ENCODE data around the gene EEF2.
A peak's percentile ranks its signal among the peaks of the same experiment; 100 is the strongest.
"Not testable (repeated sequence)": the region's sequence is repeated elsewhere in the genome, so short reads cannot be mapped to it uniquely, and the experiment has no call there.

Gene EEF2

GRCh38 chr19:3970808-3971598 lies 14.3 kb downstream of the EEF2 start, which contains the start of gene DAPK3:
Gene DAPK3, minus strand, starts transcription at chr19:3971099. Its CDS starts 1,364 bp downstream, at chr19:3969735.
- peaks cover 2 to 36% (median 17%) of the 10 kb centered on the region in 4 experiments for H3K36me3 ChIP-seq (ENCODE audit: control insufficient read depth in 4 of 4, insufficient read depth in 4 of 4, low read length in 3 of 4)

GRCh38 chr19:3970313-3970807 lies 14.9 kb downstream of the EEF2 start:
- Histone ChIP-seq H3K27ac (ENCODE audit: insufficient read depth in 1 of 2, low read depth in 1 of 2, low read length in 2 of 2, poor library complexity in 1 of 2, severe bottlenecking in 2 of 2) (peak overlapping the region; percentile 40 to 84), H3K4me3 (ENCODE audit: control insufficient read depth in 1 of 7, extremely low read depth in 1 of 7, insufficient read depth in 4 of 7, low read depth in 2 of 7, low read length in 6 of 7) (peak overlapping the region; percentile 70 to 93 (median 78)), H3K9me3 (ENCODE audit: control extremely low read depth in 1 of 5, control insufficient read depth in 4 of 5, insufficient read depth in 2 of 5, low read depth in 1 of 5, low read length in 4 of 5) (no peaks in the 10 kb centered on the region), H3K27me3 (replicated peaks in 2 of 5; ENCODE audit: control insufficient read depth in 4 of 5, insufficient read depth in 5 of 5, low read length in 4 of 5) (no peaks in the 10 kb centered on the region), H3K36me3 (ENCODE audit: control insufficient read depth in 4 of 4, insufficient read depth in 4 of 4, low read length in 3 of 4) (peaks cover 0 to 34% (median 13%) of the 10 kb centered on the region in 4 experiments), H3K4me1 (ENCODE audit: control extremely low read depth in 1 of 4, control insufficient read depth in 4 of 4, insufficient read depth in 4 of 4, low read length in 3 of 4) (peaks cover 0 to 24% (median 22%) of the 10 kb centered on the region in 4 experiments)
- ChIA-PET POLR2A (interaction anchor here (0.9 to 1.6 kb wide), 3 partner anchors 10 to 15 kb away, joined by 4 to 11 read pairs (median 5); partner anchors contain the start of gene EEF2), CTCF (interaction anchor here (1.3 kb wide), 1 partner anchor 15 kb away, joined by 4 read pairs; the partner anchor contains the start of gene EEF2)
- no peak for DNase-seq
- WGBS (ENCODE audit: insufficient coverage), result under 1% methylated on average over 18 of the region's 22 CpGs

More at GRCh38 chr19:3970808-3971598, 14.3 kb downstream of the EEF2 start, which contains the start of gene DAPK3:
- ChIA-PET CTCF (no interaction called here), POLR2A (interaction anchor here (0.6 to 1.6 kb wide), 4 partner anchors 10 to 43 kb away, joined by 3 to 11 read pairs (median 4); partner anchors contain the start of gene EEF2)
- peaks cover 0 to 24% (median 22%) of the 10 kb centered on the region in 4 experiments for H3K4me1 ChIP-seq (ENCODE audit: control extremely low read depth in 1 of 4, control insufficient read depth in 4 of 4, insufficient read depth in 4 of 4, low read length in 3 of 4)
- peak within 1 kb of the TSS; percentile 40 to 84 for H3K27ac ChIP-seq (ENCODE audit: insufficient read depth in 1 of 2, low read depth in 1 of 2, low read length in 2 of 2, poor library complexity in 1 of 2, severe bottlenecking in 2 of 2)
- no peaks in the 10 kb centered on the region for H3K27me3 ChIP-seq (replicated peaks in 2 of 5; ENCODE audit: control insufficient read depth in 4 of 5, insufficient read depth in 5 of 5, low read length in 4 of 5)
- H3K9me3 ChIP-seq (ENCODE audit: control extremely low read depth in 1 of 5, control insufficient read depth in 4 of 5, insufficient read depth in 2 of 5, low read depth in 1 of 5, low read length in 4 of 5), result no peaks in the 10 kb centered on the region
- under 1% methylated on average over 59 of the region's 73 CpGs for WGBS (ENCODE audit: insufficient coverage)
- peak; percentile 84 to 91 (median 91) for DNase-seq
- H3K4me3 ChIP-seq (ENCODE audit: control insufficient read depth in 1 of 7, extremely low read depth in 1 of 7, insufficient read depth in 4 of 7, low read depth in 2 of 7, low read length in 6 of 7), result peak within 1 kb of the TSS; percentile 70 to 93 (median 78)

- H3K27ac ChIP-seq (ENCODE audit: insufficient read depth in 1 of 2, low read depth in 1 of 2, low read length in 2 of 2, poor library complexity in 1 of 2, severe bottlenecking in 2 of 2), result peak overlapping the region in 1 of 2 experiments; percentile 84
- no peaks in the 10 kb centered on the region for H3K9me3 ChIP-seq (ENCODE audit: control extremely low read depth in 1 of 5, control insufficient read depth in 4 of 5, insufficient read depth in 2 of 5, low read depth in 1 of 5, low read length in 4 of 5)
- ChIA-PET CTCF (interaction anchor here (0.9 to 1.3 kb wide), 2 partner anchors 15 to 16 kb away, joined by 3 to 4 read pairs; partner anchors contain the start of gene EEF2), POLR2A (interaction anchor here (1.6 kb wide), 1 partner anchor 16 kb away, joined by 11 read pairs; the partner anchor contains the start of gene EEF2)
- WGBS (ENCODE audit: insufficient coverage), result 68% methylated on average over 11 of the region's 23 CpGs
- H3K27me3 ChIP-seq (replicated peaks in 2 of 5; ENCODE audit: control insufficient read depth in 4 of 5, insufficient read depth in 5 of 5, low read length in 4 of 5), result no peaks in the 10 kb centered on the region
- H3K4me1 ChIP-seq (ENCODE audit: control extremely low read depth in 1 of 4, control insufficient read depth in 4 of 4, insufficient read depth in 4 of 4, low read length in 3 of 4), result peaks cover 0 to 24% (median 22%) of the 10 kb centered on the region in 4 experiments
- peak overlapping the region in 6 of 7 experiments; percentile 70 to 93 (median 80) for H3K4me3 ChIP-seq (ENCODE audit: control insufficient read depth in 1 of 7, extremely low read depth in 1 of 7, insufficient read depth in 4 of 7, low read depth in 2 of 7, low read length in 6 of 7)
- no peak for DNase-seq
- H3K36me3 ChIP-seq (ENCODE audit: control insufficient read depth in 4 of 4, insufficient read depth in 4 of 4, low read length in 3 of 4), result peaks cover 0 to 36% (median 14%) of the 10 kb centered on the region in 4 experiments
These were observed 15.6 kb downstream of the EEF2 start for GRCh38 chr19:3969435-3970312.

GRCh38 chr19:3968556-3969434 lies 16.5 kb downstream of the EEF2 start:
- peaks cover under 1 to 43% (median 19%) of the 10 kb centered on the region in 4 experiments for H3K36me3 ChIP-seq (ENCODE audit: control insufficient read depth in 4 of 4, insufficient read depth in 4 of 4, low read length in 3 of 4)
- H3K4me1 ChIP-seq (ENCODE audit: control extremely low read depth in 1 of 4, control insufficient read depth in 4 of 4, insufficient read depth in 4 of 4, low read length in 3 of 4), result peaks cover 0 to 24% (median 22%) of the 10 kb centered on the region in 4 experiments
- H3K27me3 ChIP-seq (replicated peaks in 2 of 5; ENCODE audit: control insufficient read depth in 4 of 5, insufficient read depth in 5 of 5, low read length in 4 of 5), result no peaks in the 10 kb centered on the region
- WGBS (ENCODE audit: insufficient coverage), result 89% methylated on average over 4 of the region's 9 CpGs
- POLR2A ChIA-PET, result interaction anchor here (0.6 kb wide), 2 partner anchors 77 to 410 kb away, joined by 3 to 4 read pairs; no protein-coding TSS in a partner anchor
- no peak overlapping the region for H3K4me3 ChIP-seq (ENCODE audit: control insufficient read depth in 1 of 7, extremely low read depth in 1 of 7, insufficient read depth in 4 of 7, low read depth in 2 of 7, low read length in 6 of 7)
- no peaks in the 10 kb centered on the region for H3K9me3 ChIP-seq (ENCODE audit: control extremely low read depth in 1 of 5, control insufficient read depth in 4 of 5, insufficient read depth in 2 of 5, low read depth in 1 of 5, low read length in 4 of 5)
- peak in 1 of 3 donors; percentile 55 for DNase-seq
- CTCF ChIA-PET, result interaction anchor here (0.9 to 1.3 kb wide), 3 partner anchors 14 to 182 kb away, joined by 3 to 4 read pairs (median 3); partner anchors contain the start of gene EEF2
- H3K27ac ChIP-seq (ENCODE audit: insufficient read depth in 1 of 2, low read depth in 1 of 2, low read length in 2 of 2, poor library complexity in 1 of 2, severe bottlenecking in 2 of 2), result peak overlapping the region in 1 of 2 experiments; percentile 54

GRCh38 chr19:3967983-3968382 lies 17.3 kb downstream of the EEF2 start:
- WGBS (ENCODE audit: insufficient coverage), result over 99% methylated on average over 10 of the region's 12 CpGs
- H3K27ac ChIP-seq (ENCODE audit: insufficient read depth in 1 of 2, low read depth in 1 of 2, low read length in 2 of 2, poor library complexity in 1 of 2, severe bottlenecking in 2 of 2); H3K27me3 ChIP-seq (replicated peaks in 2 of 5; ENCODE audit: control insufficient read depth in 4 of 5, insufficient read depth in 5 of 5, low read length in 4 of 5); DNase-seq; H3K9me3 ChIP-seq (ENCODE audit: control extremely low read depth in 1 of 5, control insufficient read depth in 4 of 5, insufficient read depth in 2 of 5, low read depth in 1 of 5, low read length in 4 of 5); POLR2A ChIA-PET; H3K4me3 ChIP-seq (ENCODE audit: control insufficient read depth in 1 of 7, extremely low read depth in 1 of 7, insufficient read depth in 4 of 7, low read depth in 2 of 7, low read length in 6 of 7): not testable (repeated sequence)
- CTCF ChIA-PET, result interaction anchor here (1.0 kb wide), 1 partner anchor 181 kb away, joined by 3 read pairs; no protein-coding TSS in a partner anchor
- peaks cover 7 to 50% (median 27%) of the 10 kb centered on the region in 4 experiments for H3K36me3 ChIP-seq (ENCODE audit: control insufficient read depth in 4 of 4, insufficient read depth in 4 of 4, low read length in 3 of 4)
- peaks cover 0 to 24% (median 22%) of the 10 kb centered on the region in 4 experiments for H3K4me1 ChIP-seq (ENCODE audit: control extremely low read depth in 1 of 4, control insufficient read depth in 4 of 4, insufficient read depth in 4 of 4, low read length in 3 of 4)
